HL-60 (cell line): ENCODE measurements around the gene PNMA6A.
"Not testable (repeated sequence)": the region's sequence is repeated elsewhere in the genome, so short reads cannot be mapped to it uniquely, and the experiment has no call there.

Experiments
- DNase-seq, 2 experiments: peaks; one replicate each; pipeline ENCODE4 v3.0.0-alpha.2; 2010 to 2020; ENCODE audit warnings: low read depth in 1 of 2, low spot score in 1 of 2
- H3K27ac ChIP-seq: fragments of 250-450 bp; sonication (Bioruptor Pico); replicated peaks from 2 replicates; pipeline ENCODE4 v1.5.1; 2020; ENCODE audit warnings: mild to moderate bottlenecking, moderate library complexity
- H3K27me3 ChIP-seq: fragments of 250-450 bp; sonication (Bioruptor Pico); 2 replicates; pipeline ENCODE4 v1.5.1; 2021; ENCODE audit warnings: mild to moderate bottlenecking, moderate library complexity; ENCODE audit not compliant: insufficient read depth, poor library complexity, severe bottlenecking
- H3K4me3 ChIP-seq: replicated peaks from 2 replicates; pipeline ENCODE4 v1.5.1; 2011; ENCODE audit warnings: mild to moderate bottlenecking, control low read depth, low read length; ENCODE audit not compliant: insufficient read depth

The PNMA6A gene

GRCh38 chrX:153106092-153106801 is 34.0 kb downstream of the PNMA6A start:
- peak in 1 of 2 experiments; percentile 9 for DNase-seq
- H3K27ac ChIP-seq: peak overlapping the region; percentile 55
- H3K4me3 ChIP-seq, H3K27me3 ChIP-seq: not testable (repeated sequence)

- H3K4me3 ChIP-seq, DNase-seq, H3K27me3 ChIP-seq, H3K27ac ChIP-seq: not testable (repeated sequence)
Observed at GRCh38 chrX:153110735-153111134, 38.5 kb downstream of the PNMA6A start.

DNA sequence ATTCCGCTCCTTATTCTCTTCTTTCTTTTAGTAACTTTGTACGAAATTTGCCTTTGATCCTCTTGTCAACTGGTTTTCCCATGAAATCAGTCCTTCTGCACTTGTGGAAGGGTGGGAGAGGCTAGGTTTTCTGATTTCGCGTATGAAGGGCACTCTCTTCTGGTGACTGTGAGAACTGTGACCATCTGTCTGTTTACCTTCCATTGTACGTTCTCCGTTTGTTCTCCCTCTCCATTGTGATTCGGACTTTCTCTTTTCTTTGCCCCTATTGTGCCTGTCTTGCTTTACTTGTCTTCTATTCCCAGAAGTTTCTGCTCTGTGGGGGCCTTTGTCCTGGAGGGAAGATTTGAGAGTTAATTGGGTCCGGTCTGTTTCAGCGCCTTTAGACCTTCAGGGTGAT is 41.6 kb downstream of the PNMA6A start:
- H3K4me3 ChIP-seq, H3K27ac ChIP-seq, H3K27me3 ChIP-seq, DNase-seq: not testable (repeated sequence)

DNA sequence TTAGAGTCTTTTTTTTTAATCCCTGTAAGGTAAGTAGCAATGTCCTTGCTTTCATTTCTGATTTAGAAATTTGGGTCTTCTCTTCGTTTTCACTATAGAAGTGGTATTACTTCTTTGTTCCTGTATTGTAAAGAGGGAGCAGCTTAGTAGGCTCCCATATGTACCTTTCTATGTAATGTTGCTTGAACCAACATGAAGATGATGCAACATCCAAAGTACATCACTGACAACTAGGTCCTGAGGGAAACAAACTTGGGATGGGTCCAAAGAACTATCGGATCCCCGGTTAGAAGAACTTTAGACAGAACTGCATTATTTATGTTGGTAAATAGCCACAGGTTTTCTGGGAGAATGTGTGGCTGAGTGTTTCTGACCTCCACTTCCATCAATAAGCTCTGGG is 45.5 kb downstream of the PNMA6A start:
- not testable (repeated sequence) for H3K27ac ChIP-seq, DNase-seq, H3K27me3 ChIP-seq, H3K4me3 ChIP-seq

DNA sequence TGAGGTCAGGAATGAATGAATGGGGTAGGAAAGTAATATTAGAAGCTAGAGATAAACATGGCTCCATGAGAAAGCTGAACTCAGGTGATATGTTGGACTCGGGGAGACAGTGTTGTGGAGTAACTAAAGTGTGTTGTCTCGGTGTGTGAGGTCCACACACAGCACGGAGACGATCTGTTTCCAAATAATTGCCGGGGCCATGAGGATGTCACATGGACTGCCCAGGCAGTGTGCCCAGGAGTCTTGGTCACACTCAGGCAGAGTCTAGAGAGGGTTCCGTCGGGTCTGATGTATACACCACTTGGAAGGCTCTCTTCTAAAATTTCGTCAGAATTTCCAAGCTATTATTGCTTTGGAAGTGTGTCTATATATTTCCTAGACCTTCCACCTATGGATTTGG is 48.0 kb downstream of the PNMA6A start:
- not testable (repeated sequence) for H3K4me3 ChIP-seq, H3K27ac ChIP-seq, DNase-seq, H3K27me3 ChIP-seq

DNA sequence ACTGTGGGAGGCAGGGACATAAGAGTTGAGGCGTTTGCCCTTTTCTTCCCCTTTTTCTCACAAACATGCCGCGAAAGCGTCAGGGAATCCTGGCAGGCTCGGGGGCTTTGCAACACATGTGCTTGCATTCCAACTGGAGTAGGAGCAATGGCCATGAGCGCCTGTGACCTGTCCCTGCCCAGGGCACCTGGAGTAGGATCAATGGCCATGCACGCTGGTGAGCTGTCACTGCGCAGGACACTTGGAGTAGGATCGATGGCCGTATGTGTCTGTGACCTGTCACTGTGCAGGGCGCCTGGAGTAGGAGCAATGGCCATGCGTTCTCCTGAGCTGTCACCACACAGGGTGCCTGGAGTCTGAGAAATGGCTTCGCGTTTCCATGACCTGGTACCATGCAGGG is 51.2 kb downstream of the PNMA6A start:
- not testable (repeated sequence) for H3K4me3 ChIP-seq, H3K27me3 ChIP-seq, H3K27ac ChIP-seq, DNase-seq
